C4-2B (cell line): ENCODE results near the gene CCDC167.

Experiments used
- CTCF ChIP-seq: fragments of 450-650 bp; conservative IDR thresholded peaks from 2 replicates; pipeline ENCODE4 v1.5.1; 2017; ENCODE audit warnings: mild to moderate bottlenecking
- ZFX ChIP-seq: fragments of 450-650 bp; IDR thresholded peaks from 2 replicates; pipeline ENCODE4 v1.6.1; 2017

GRCh38 chr6:37435373-37435772 is 64.3 kb downstream of the CCDC167 start:
- no peak for TF ChIP-seq CTCF
- no peak for TF ChIP-seq ZFX
